ENCODE measurements around the gene HSPA14.
A peak's percentile ranks its signal among the peaks of the same experiment; 100 is the strongest.
"Not testable (repeated sequence)": the region's sequence is repeated elsewhere in the genome, so short reads cannot be mapped to it uniquely, and the experiment has no call there.

Gene HSPA14

GRCh38 chr10:14884082-14884481, 46.0 kb downstream of the HSPA14 start:
- peak; percentile 15 for DNase-seq

GRCh38 chr10:14889318-14889717, 51.2 kb downstream of the HSPA14 start:
- no peak for DNase-seq

GRCh38 chr10:14891151-14891550, 53.0 kb downstream of the HSPA14 start:
- DNase-seq: no peak

GRCh38 chr10:14904316-14904732, 66.2 kb downstream of the HSPA14 start:
- DNase-seq: peak; percentile 36

GRCh38 chr10:14904864-14905263, 66.8 kb downstream of the HSPA14 start:
- DNase-seq: no peak

- no peak for DNase-seq
These were observed 67.8 kb downstream of the HSPA14 start for GRCh38 chr10:14905890-14906289.

GRCh38 chr10:14906765-14907164, 68.7 kb downstream of the HSPA14 start:
- no peak for DNase-seq

GRCh38 chr10:14907591-14907990, 69.5 kb downstream of the HSPA14 start:
- DNase-seq: not testable (repeated sequence)

- no peak for DNase-seq
These were observed 71.0 kb downstream of the HSPA14 start for GRCh38 chr10:14909101-14909500.

- no peak for DNase-seq
These were observed 72.8 kb downstream of the HSPA14 start for GRCh38 chr10:14910953-14911352.

- no peak for DNase-seq
These were observed 73.7 kb downstream of the HSPA14 start for GRCh38 chr10:14911801-14912200.

- DNase-seq: no peak
These were observed 78.5 kb downstream of the HSPA14 start for GRCh38 chr10:14916600-14916999.

DNA sequence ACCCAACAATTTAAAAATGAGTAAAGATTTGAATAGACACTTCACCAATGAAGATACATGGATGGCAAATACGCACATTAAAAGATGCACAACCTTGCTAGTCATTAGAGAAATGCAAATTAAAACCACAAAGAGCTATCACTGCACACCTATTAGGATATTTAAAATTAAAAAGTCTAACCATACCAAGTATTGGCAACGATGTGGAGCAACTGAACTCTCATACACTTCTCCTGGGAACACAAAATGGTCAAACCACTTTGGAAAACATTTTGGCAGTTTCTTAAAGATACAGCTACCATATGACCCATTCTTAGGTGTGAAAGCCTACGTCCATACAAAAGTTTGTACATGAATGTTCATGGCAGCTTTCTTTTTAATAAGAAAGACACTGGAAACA, 79.7 kb downstream of the HSPA14 start:
- no peak for DNase-seq

GRCh38 chr10:14918964-14919363, 80.9 kb downstream of the HSPA14 start:
- DNase-seq: no peak
